Ecto neural progenitor cell (in vitro differentiated cells): ENCODE results near the gene CDAN1.

Experiments
- DNase-seq: peaks from one replicate; pipeline ENCODE4 v3.0.0-alpha.2; 2018; ENCODE audit warnings: low spot score

The CDAN1 gene

GRCh38 chr15:42735382-42736165 is 1.4 kb downstream of the CDAN1 start:
- no peak for DNase-seq

GRCh38 chr15:42734076-42734672 is 2.8 kb downstream of the CDAN1 start:
- no peak for DNase-seq

GRCh38 chr15:42733027-42733426 is 3.9 kb downstream of the CDAN1 start:
- no peak for DNase-seq

GRCh38 chr15:42732095-42732827 is 4.7 kb downstream of the CDAN1 start:
- DNase-seq = no peak

- no peak for DNase-seq
Measured at GRCh38 chr15:42731461-42731860, 5.5 kb downstream of the CDAN1 start.

GRCh38 chr15:42730536-42730935 is 6.4 kb downstream of the CDAN1 start:
- DNase-seq = no peak

GRCh38 chr15:42730135-42730534 is 6.8 kb downstream of the CDAN1 start:
- DNase-seq = no peak

- DNase-seq = no peak
Measured at GRCh38 chr15:42729409-42729808, 7.5 kb downstream of the CDAN1 start.

- no peak for DNase-seq
Measured at GRCh38 chr15:42728972-42729371, 8.0 kb downstream of the CDAN1 start.

GRCh38 chr15:42728560-42728959 is 8.4 kb downstream of the CDAN1 start:
- DNase-seq = no peak

- DNase-seq = no peak
Measured at GRCh38 chr15:42727750-42728381, 9.1 kb downstream of the CDAN1 start.

GRCh38 chr15:42726114-42726513 is 10.8 kb downstream of the CDAN1 start:
- no peak for DNase-seq

GRCh38 chr15:42725331-42725903 is 11.5 kb downstream of the CDAN1 start:
- no peak for DNase-seq

GRCh38 chr15:42724276-42724675 is 12.7 kb downstream of the CDAN1 start:
- DNase-seq = no peak

GRCh38 chr15:42723068-42723467 is 13.9 kb downstream of the CDAN1 start:
- no peak for DNase-seq

- no peak for DNase-seq
Measured at GRCh38 chr15:42721916-42722315, 15.0 kb downstream of the CDAN1 start.

GRCh38 chr15:42721016-42721415 is 15.9 kb downstream of the CDAN1 start:
- no peak for DNase-seq

GRCh38 chr15:42720071-42720470 is 16.9 kb downstream of the CDAN1 start:
- DNase-seq = no peak

- no peak for DNase-seq
Measured at GRCh38 chr15:42719043-42719442, 17.9 kb downstream of the CDAN1 start.

GRCh38 chr15:42716626-42717025 is 20.3 kb downstream of the CDAN1 start:
- no peak for DNase-seq

GRCh38 chr15:42716125-42716524 is 20.8 kb downstream of the CDAN1 start:
- no peak for DNase-seq

GRCh38 chr15:42712584-42712983 is 24.3 kb downstream of the CDAN1 start:
- DNase-seq = no peak
